T47D (cell line): ENCODE data around the gene MPND.

ENCODE experiments used
- DNase-seq, 2 experiments: peaks; one replicate each; pipeline versions ENCODE4 v3.0.0 to v3.0.0-alpha.2; 2011 to 2012; ENCODE audit warnings: low read depth in 1 of 2, low spot score in 1 of 2
- JUND ChIP-seq: IDR thresholded peaks from 2 replicates; pipeline ENCODE4 v1.6.1; 2012; ENCODE audit warnings: low read depth
- in situ Hi-C: cut with HindIII; loops from 2 replicates; pipeline ENCODE4 v1.10.0; 2016; ENCODE audit warnings: low sequenced_read_pairs, low pct_unique_long_range_greater_than_20kb

The MPND gene

DNA sequence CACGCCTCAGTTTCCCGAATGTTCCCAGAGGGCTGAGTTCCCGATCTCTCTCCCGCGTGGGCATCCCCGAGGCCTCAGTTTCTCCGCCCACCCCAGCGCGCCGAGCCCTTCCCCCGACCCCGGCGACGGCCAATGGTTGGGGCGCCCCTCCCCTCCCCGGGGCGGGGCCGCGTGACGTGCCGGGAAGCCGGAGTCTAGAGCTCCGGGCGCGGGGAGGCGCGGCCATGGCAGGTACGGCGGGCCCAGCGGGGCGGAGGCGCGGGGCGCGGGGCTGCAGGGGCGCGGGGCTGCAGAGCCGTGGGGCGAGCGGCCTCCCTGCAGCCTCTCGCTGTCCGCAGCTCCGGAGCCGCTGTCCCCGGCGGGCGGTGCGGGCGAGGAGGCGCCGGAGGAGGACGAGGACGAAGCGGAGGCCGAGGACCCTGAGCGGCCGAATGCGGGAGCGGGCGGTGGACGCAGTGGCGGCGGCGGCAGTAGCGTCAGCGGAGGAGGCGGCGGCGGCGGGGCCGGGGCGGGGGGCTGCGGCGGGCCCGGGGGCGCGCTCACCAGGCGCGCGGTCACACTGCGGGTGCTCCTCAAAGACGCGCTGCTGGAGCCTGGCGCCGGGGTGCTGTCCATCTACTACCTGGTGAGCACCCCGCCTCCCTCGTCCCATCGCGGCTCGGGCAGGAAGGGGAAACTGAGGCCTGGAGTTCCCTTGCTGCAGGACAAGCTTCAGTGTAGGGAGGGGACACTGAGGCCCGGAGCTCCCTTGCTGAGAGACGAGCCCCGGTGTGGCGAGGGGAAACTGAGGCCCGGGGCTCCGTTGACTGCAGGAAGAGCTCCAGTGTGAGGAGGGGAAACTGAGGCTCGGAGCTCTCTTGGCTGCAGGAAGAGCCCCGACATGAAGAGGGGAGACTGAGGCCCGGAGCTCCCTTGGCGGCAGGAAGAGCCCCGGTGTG, at the start of gene MPND:
Gene MPND (plus strand): TSS at position 193 of the 938 bp plus-strand sequence. CDS start 32 bp downstream, at position 225.
- TF ChIP-seq JUND = no peak
- peak; percentile 47 to 88 for DNase-seq
- in situ Hi-C loops = no loop called here

DNA sequence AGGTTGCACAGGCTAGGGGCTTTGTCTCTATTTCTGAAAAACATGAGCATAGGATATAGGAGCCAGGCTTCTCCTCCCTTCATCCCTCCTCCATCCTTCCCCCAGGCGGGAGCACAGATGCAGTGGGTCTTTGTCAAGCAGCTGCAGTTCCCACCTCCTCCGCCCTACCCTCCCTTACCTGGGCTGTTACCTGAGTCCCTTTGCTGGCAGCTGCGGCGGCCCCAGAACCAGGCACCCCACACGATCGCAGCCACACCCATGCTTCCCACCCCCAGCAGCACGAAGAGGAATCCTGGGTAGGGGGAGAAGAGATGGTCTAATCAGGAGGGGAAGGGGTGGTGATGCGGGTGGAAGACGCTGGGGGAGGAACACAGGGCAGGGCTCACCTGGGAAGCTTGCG, 49.0 kb upstream of the MPND start:
- in situ Hi-C loops = no loop called here
- DNase-seq = no peak
- TF ChIP-seq JUND = no peak

DNA sequence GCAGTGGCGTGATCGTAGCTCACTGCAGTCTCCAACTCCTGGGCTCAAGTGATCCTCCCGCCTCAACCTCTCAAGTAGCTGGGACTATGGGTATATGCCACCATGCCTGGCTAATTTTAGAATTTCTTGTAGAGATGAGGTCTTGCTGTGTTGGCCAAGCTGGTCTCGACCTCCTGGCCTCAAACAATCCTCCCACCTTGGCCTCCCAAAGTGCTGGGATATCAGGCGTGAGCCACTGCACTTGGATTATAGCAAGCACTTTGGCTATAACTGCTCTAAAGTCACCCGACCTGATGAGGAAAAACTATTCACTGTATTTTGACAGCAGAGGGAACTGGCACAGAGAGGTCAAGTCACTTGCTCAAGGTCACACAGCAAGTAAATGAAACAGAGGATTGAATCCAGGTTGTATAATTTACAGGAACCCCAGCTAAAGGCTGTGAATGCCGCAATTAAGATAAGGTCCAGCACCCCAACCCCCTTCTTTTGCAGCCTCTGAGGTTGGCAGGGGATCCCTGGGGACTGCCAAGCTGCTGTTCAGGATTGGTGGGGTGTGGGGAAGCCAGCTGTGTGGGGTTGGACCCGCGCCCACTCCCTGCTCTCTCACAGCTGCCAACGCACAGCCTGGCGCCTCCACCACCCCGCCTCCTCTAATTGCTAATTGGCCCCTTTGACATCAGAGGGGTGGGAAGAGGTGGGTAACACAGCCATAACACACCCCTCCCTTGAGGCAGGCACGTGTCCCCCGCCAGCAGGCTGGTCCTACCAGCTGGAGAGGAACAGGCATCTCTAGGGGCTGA, 47.2 kb upstream of the MPND start:
- in situ Hi-C loops = no loop called here
- TF ChIP-seq JUND = no peak
- DNase-seq = no peak

DNA sequence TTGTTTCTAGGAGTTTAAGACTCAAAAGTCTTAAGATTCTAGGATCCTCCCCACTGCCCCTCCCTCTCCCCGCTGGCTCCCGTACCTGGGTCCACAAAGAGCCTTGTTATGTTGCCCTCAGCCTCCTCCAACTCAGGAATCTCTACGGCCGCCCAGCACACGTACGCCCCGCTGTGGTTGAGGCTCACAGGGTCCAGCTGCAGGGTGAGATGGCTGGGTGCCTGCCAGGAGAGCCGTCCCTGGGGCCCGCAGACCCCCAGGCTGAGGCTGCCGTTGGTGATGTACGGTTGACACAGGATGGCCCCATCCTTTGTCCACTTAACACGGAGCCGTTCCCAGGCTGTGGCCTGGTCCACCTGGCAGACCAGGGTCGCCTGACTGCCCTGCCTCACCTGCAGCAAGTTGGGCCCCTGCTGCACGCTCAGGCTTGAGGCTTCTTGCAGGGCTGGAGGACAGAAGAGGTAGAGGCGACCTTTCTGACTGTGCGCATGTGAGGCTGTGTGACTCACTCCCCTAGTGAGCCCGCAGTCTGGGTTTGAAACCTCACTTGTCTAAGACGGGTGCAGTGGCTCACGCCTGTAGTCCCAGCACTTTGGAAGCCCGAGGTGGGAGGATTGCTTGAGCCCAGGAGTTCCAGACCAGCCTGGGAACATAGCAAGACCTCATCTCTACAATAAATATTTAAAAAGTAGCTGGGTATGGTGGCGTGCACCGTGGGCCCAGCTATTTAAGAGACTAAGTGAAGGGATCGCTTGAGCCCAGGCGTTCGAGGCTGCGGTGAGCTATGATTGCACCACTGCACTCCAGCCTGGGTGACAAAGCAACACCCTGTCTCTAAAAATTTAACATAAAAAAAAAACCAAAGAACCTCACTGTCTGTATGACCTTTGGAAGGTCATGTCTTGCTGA, 45.2 kb upstream of the MPND start:
- DNase-seq = no peak
- in situ Hi-C loops = no loop called here
- no peak for TF ChIP-seq JUND

DNA sequence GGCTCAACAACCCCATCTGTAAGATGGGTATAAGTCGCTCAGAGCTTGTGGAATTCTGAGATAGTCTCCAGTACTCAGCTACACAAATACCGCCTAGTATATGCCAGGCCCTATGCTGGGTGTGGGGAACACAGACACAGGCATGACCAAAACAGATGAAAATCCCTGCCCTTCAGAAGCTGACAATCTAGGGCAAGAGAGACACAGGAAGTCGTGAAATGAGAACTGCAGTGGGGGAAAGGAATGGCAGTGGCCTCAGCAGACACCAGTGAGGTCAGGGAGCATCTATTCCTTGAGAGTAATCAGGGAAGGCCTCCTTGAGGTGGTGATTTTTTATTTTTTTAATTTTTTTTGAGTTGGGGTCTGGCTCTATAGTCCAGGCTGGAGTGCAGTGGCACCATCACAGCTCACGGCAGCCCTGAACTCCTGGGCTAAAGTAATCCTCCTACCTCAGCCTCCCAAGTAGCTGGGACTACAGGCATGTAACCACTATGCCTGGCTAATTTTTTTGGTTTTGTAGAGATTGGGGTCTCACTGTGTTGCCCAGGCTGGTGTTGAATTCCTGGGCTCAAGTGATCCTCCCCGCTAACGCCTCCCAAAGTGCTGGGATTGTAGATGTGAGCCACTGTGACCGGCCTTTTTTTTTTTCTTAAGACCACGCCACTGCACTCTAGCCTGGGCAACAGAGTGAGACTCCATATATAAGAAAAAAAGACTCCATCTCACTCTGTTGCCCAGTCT, 44.4 kb upstream of the MPND start:
- DNase-seq = no peak
- no peak for TF ChIP-seq JUND
- in situ Hi-C loops = no loop called here

DNA sequence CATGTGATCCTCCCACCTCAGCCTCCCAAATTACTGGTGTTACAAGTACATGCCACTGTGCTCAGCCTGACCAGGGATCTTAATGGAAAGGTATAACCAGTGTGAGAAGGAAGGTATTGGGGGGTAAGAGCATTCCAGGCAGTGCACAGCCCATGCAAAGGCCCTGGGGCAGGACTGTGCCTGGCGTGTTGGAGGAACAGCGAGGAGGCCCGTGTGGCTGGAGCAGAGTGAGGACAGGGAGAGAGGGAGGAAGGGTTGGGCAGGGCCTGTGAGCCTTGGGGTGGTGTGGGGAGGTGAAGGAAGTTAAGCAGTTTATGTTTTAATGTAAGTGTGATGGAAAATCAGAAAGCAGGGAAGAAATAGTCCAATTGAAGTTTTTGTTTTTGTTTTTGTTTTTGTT, 42.8 kb upstream of the MPND start:
- in situ Hi-C loops = no loop called here
- no peak for TF ChIP-seq JUND
- no peak for DNase-seq

- in situ Hi-C loops = no loop called here
These were observed 41.6 kb upstream of the MPND start for GRCh38 chr19:4301590-4302242.

GRCh38 chr19:4302243-4302640, 41.1 kb upstream of the MPND start, which contains the start of gene TMIGD2:
Gene TMIGD2 (minus strand): TSS chr19:4302389. CDS start chr19:4302385, 4 bp downstream.
- no peak for TF ChIP-seq JUND

More at GRCh38 chr19:4301590-4302242, 41.6 kb upstream of the MPND start:
- no peak for DNase-seq
- no peak for TF ChIP-seq JUND

DNA sequence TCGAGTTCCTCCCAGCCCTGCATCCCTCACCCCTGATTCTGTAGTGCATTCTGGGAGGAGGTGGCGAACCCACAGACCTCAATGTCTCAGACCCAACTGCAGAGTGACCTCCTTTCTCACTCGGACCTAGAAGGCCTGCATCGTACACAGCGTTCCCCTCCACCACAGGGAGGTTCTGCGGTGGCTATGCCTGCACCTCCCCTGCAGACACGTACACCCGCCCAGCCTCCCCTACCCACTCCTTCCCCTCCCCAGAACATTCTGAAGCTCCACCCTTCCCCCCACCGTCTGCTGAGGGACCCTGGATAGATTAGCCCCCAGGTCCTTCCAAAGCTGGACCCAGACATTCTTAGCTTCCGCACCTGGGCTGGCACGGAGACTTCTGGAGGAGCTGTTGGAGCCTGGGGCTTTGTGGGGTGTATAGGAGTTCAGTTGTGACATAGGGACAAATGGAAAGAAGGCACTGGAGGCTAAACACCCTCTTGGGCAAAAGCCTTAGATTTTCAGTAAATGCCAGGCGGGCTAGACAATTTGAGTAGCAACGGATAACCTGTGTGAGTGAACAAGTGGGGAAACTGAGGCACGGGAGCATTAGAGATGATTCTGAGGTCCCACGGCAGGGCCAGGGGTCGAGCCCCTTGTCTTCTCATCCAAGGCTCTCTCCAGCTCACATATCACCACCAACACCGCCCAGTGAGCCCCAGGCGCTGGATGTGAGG, 39.4 kb upstream of the MPND start:
- in situ Hi-C loops = no loop called here
- TF ChIP-seq JUND = no peak
- no peak for DNase-seq

More at GRCh38 chr19:4302243-4302640, 41.1 kb upstream of the MPND start, which contains the start of gene TMIGD2:
- DNase-seq = no peak
- in situ Hi-C loops = no loop called here

DNA sequence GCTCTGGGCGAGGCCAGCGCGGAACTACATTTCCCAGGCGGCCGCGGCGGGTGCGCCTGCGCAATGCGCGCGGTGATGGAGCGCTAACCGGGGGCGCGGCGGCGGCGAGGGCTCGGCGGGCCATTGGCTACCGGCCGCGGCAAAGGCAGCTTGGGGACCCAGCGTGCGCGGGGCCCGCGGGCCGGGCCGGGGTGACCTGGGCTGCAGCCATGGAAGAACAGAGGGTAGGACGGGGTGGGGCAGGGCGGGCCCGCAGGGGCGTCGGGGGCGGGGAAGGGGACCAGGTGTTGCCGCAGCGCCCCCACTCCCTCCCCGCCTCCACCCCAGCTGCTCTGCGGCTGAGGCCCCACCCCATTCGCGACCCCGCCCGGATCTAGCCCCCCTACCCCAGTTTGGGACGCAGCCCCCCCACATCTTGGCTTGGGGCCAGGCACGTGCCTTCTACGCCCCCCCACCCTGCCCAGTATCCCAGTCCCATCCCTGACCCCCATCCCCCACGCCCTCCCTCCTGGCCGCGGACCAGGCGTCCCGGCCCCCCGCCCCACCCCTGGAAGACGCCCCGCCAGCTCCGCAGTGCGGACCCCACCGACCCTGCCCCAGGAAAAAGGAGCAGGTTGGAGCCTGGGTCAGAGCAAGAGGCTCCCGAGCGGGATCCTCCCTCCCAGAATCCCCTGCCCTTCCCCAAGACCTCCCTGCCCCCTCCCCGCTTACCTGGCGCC, 38.7 kb upstream of the MPND start, which contains the start of gene FSD1:
Gene FSD1 (plus strand): TSS at position 61 of the 719 bp plus-strand sequence. CDS start 149 bp downstream, at position 210.
- in situ Hi-C loops = no loop called here
- no peak for DNase-seq
- TF ChIP-seq JUND = no peak
